NB4 (cell line): ENCODE results near the gene P2RX7.

ENCODE experiments used
- DNase-seq: peaks from one replicate; pipeline ENCODE4 v3.0.0; 2010; ENCODE audit warnings: low read depth
- H3K4me3 ChIP-seq: one replicate; pipeline ENCODE4 v1.5.1; 2011; ENCODE audit warnings: mild to moderate bottlenecking, low read depth, low read length, moderate library complexity
- MYC ChIP-seq: IDR thresholded peaks from 2 replicates; pipeline ENCODE4 v1.6.1; 2011; ENCODE audit warnings: low read depth, low read length
- POLR2A ChIP-seq: IDR thresholded peaks from 2 replicates; pipeline ENCODE4 v1.6.1; 2011; ENCODE audit warnings: mild to moderate bottlenecking; ENCODE audit not compliant: insufficient read length; ENCODE audit errors: extremely low read depth
- TF ChIP-seq, protein P1 (sequence below): IDR thresholded peaks from 2 replicates; pipeline ENCODE4 v1.6.1; 2011; ENCODE audit warnings: low read depth, low read length
- TF ChIP-seq, protein P2 (sequence below): IDR thresholded peaks from one replicate; pipeline ENCODE4 v1.5.1; 2012; ENCODE audit warnings: low read depth, low read length

P2RX7 gene

DNA sequence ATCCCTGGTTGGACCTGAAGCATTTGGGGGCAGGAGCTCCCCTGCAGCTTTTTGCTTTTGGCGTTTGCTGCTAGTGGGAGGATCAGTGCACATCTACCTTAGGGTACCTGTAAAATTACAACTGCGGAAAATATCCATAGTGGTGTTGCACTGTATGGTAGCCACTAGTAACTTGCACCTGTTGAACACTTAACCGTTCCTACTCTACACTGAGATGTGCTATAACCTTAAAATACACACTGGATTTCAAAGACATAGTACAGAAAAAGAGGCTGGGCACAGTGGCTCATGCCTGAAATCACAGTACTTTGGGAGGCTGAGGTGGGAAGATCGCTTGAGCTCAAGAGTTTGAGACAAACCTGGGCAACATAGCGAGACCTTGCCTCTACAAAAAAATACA, 80.2 kb downstream of the P2RX7 start:
- H3K4me3 ChIP-seq = no peak overlapping the region
- TF ChIP-seq, protein P1, sequence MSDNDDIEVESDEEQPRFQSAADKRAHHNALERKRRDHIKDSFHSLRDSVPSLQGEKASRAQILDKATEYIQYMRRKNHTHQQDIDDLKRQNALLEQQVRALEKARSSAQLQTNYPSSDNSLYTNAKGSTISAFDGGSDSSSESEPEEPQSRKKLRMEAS = no peak
- TF ChIP-seq POLR2A (no peak), MYC (no peak)
- TF ChIP-seq, protein P2, sequence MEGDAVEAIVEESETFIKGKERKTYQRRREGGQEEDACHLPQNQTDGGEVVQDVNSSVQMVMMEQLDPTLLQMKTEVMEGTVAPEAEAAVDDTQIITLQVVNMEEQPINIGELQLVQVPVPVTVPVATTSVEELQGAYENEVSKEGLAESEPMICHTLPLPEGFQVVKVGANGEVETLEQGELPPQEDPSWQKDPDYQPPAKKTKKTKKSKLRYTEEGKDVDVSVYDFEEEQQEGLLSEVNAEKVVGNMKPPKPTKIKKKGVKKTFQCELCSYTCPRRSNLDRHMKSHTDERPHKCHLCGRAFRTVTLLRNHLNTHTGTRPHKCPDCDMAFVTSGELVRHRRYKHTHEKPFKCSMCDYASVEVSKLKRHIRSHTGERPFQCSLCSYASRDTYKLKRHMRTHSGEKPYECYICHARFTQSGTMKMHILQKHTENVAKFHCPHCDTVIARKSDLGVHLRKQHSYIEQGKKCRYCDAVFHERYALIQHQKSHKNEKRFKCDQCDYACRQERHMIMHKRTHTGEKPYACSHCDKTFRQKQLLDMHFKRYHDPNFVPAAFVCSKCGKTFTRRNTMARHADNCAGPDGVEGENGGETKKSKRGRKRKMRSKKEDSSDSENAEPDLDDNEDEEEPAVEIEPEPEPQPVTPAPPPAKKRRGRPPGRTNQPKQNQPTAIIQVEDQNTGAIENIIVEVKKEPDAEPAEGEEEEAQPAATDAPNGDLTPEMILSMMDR = no peak
- DNase-seq = no peak

GRCh38 chr12:121214166-121214777, 81.6 kb downstream of the P2RX7 start:
- TF ChIP-seq, protein P1 = no peak
- TF ChIP-seq, protein P2 = no peak
- TF ChIP-seq MYC (no peak), POLR2A (no peak)
- peak; percentile 48 for DNase-seq
- no peak overlapping the region for H3K4me3 ChIP-seq

GRCh38 chr12:121214855-121215745, 82.4 kb downstream of the P2RX7 start:
- TF ChIP-seq MYC (no peak), POLR2A (no peak)
- TF ChIP-seq, protein P1 = no peak
- TF ChIP-seq, protein P2 = no peak
- H3K4me3 ChIP-seq = no peak overlapping the region
- DNase-seq = peak; percentile 76

- H3K4me3 ChIP-seq = no peak overlapping the region
- TF ChIP-seq POLR2A = no peak
- TF ChIP-seq, protein P2 = no peak
- no peak for TF ChIP-seq MYC
- TF ChIP-seq, protein P1 = no peak
- DNase-seq = no peak
Observed at GRCh38 chr12:121216102-121216501, 83.4 kb downstream of the P2RX7 start.

DNA sequence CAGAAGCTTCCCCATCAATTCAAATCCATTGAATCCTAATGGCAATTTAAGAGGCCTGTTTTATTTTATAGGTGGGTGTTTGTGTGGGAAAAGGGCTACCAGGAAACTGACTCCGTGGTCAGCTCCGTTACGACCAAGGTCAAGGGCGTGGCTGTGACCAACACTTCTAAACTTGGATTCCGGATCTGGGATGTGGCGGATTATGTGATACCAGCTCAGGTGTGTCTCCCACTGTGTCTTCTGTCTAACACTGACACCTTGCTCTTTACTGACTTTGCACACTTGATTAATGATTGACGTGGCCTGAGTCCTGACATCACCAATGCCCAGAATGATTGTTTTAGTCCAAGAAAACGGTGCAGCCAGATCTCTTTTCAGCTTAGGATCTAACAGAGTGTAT, 84.4 kb downstream of the P2RX7 start:
- no peak for DNase-seq
- no peak overlapping the region for H3K4me3 ChIP-seq
- no peak for TF ChIP-seq POLR2A
- TF ChIP-seq MYC = no peak
- TF ChIP-seq, protein P2 = no peak
- TF ChIP-seq, protein P1 = no peak
